Activated effector memory CD4-positive, alpha-beta T cell treated with anti-CD3 and anti-CD28 coated beads, Interleukin-2, amount 50 U/mL, for 16 hours (primary cell): ENCODE measurements around the gene NGFR.

Experiments
- DNase-seq: peaks from one replicate; pipeline ENCODE4 v3.0.0-alpha.2; 2020

Gene NGFR

DNA sequence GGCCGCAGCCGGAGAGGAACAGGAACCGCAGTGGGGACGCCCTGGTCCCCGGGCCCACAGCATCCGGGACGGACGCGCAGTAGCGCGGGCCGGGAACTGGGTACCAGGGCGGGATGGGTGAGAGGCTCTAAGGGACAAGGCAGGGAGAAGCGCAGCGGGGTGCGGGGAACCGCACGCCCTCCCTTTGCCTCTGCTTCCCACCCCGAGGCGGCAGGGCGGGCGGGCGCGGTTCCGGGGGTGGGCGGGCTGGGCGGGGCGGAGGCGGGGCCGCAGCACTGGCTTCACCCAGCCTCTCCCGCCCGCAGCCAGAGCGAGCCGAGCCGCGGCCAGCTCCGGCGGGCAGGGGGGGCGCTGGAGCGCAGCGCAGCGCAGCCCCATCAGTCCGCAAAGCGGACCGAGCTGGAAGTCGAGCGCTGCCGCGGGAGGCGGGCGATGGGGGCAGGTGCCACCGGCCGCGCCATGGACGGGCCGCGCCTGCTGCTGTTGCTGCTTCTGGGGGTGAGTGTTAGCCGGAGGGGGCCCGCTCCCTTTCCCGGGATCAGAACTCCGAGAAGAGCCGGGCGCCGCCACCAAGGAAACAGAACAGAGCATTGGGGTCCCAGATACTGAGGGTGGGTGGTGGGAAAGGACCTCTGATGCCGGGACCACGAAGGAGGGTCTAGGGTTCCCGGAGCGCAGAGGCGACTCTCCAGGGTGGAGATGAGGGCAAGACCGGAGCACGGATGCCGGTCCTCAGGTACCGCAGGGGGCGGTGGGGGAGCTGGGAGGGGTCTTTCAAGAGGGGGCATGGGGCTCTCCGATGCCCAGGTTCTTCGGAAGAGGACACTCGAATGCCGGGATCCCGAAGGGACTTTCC lies at the start of gene NGFR:
TSS of gene NGFR (plus strand) at position 308 of the 856 bp plus-strand sequence. CDS start at position 433, 125 bp downstream.
- peak; percentile 82 for DNase-seq

GRCh38 chr17:49445591-49445990 lies 49.5 kb upstream of the NGFR start:
- peak; percentile 43 for DNase-seq

GRCh38 chr17:49447628-49448302 lies 47.3 kb upstream of the NGFR start:
- DNase-seq = no peak

- no peak for DNase-seq
Observed at GRCh38 chr17:49450181-49450580, 44.9 kb upstream of the NGFR start.

DNA sequence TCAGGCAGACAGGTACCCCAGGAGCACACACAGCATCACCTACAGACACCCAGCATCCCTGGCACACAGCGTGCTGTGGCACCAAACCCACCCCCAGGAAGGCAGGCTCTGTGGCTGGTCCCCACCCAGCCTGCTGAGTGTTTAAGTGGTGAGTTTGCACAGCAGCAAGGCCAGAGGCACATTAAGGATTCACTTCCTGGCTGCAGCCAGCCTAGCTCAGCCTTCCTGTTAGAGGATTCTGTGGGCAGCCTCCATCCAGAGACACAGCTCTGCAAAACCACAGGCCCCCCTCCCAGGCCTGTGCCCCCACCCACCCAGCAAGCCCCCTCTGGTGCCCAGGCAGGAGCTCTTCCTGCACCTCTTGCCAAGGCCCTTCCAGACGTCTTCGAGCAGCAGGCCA lies 44.4 kb upstream of the NGFR start:
- DNase-seq = no peak

GRCh38 chr17:49452201-49452600 lies 42.9 kb upstream of the NGFR start:
- no peak for DNase-seq

DNA sequence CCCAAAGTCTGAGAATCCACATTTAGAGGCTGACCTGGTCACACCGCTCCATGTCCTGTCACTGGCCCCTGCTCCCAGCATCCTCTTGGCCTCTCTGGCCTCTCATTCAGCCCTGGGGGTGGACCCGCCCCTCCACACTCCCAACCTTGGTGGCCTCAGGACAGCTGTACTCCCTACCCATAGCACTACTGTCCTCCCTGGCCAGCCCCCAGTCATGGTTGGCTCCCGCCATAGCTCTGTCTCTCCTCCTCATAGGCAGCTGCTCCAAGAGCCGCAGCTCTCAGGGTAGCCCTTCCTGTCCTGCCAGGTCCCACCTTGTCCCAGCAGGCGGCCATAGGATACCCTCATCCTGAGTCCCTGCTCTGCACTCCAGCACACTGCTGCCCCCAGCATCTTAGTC lies 42.4 kb upstream of the NGFR start:
- no peak for DNase-seq

DNA sequence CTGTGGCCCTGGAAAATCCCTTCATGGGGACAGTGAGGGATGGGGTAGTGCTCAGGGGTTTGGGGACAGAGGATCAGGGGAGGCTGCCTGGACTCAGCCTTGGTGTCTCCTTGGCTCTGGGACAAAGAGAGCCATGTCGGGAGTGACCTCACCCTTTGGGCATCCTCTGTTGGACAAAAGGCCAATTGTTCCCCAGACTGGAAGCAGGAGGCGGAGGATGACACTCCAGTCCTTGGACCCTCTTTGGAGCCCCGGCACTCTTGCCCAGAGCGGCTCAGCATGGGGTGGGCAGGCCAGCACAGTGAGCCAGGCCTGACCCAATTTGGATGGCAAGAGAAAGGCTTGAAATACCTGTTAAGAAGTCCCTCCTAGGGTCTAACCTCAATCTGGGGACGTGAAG lies 41.0 kb upstream of the NGFR start:
- no peak for DNase-seq

DNA sequence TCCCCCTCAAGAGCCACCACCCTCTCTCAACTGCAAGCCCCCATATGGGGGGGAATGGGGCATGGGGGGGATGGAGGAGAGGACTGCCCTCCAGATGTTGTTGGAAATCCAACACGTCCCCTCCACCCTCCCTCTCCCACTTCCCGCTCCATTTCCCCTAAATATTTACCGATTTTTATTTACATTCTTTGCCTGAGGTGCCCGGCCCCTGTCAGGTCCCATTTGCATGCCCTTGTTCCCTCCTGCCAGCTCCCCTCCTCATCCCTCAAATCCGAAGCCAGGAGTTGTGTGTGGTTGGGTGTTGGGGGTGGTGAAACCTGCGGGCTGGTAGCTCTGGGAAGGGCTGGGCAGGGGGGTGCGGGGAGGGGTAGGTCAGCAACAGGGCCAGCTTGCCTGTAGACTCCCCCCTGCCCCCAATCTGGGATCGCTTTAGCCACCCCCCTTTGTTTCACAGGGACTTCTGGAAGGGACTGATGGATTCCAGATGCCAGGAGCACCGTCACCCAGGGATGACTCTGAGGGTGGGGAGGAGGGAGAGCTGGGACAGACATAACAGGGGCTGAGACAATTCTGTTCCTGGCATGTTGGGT lies 39.7 kb upstream of the NGFR start:
- DNase-seq = no peak

- DNase-seq = no peak
Observed at GRCh38 chr17:49456183-49456965, 38.7 kb upstream of the NGFR start.

DNA sequence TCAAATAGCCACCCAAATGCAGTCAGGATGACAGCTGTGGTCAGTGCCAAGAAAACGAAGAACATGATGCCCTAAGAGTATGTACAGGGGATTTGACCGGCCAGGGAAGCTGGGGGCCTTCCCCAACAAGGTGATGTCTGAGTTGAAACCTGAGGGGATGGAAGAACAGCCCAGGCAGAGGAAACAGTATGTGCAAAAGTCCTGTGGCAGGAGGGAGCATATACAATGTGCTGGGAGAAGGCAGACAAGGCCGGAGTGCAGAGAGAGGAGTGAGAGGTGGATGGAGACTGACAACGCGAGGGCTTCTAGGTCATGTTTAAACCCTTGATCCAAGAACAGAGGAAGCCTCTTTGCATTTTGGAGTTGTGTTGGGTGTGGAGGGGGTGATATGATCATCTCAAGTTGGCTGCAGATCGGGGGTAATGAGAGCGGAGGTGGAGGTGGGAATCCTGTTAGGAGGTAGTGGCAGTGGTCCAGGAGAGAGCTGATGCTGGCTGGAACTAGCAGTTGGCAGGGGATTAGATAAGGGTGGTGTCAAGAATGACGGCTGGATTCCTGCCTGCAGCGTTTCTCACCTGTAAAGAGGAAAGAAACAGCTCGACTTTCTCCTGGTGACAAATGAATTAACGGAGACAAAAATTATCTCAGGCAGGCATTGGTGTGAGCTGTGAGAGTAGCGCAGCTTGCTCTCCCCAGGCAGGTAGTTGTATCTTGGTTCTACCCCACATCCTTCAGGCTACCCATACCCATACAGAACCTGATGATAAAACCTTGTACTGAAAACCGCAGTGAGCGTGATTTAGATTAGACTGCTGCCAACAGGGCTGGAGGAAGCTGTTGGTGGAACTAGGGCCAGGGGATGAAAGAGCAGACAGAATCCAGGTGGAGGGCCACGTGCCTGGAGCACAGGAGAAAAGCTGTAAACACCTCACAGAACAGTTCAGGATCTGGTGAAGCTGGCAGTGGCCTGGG lies 37.2 kb upstream of the NGFR start:
- DNase-seq = no peak

DNA sequence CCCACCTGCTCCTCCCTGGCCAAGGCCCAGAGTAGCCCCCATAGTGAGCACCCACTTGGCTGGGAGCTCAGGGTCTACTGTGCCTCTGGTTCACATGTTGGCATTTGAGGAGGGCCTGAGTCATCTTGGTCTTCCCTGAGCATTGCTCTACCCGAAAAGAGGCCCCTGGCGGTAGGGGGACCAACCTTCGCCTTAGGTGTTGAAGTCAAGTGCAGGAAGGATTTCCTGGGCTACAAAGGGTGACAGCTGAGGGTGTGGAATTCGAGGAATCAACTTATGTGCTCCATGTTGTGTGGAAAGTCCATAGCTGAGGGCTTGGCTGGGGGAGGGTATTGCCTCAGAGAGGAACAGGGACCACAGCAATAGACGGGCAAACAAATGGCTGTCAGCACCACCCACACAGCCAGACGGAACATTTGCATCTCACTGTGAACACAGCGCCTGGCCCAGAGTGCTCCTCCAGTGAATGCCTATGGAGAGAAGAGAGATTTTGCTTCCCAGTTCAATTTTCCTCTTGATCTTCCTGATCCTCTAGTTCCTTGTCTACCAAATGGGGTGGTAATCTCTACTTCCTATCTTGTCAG lies 35.6 kb upstream of the NGFR start:
- no peak for DNase-seq

- no peak for DNase-seq
Observed at GRCh38 chr17:49460401-49460800, 34.7 kb upstream of the NGFR start.

GRCh38 chr17:49461580-49461979 lies 33.5 kb upstream of the NGFR start:
- DNase-seq = no peak

- no peak for DNase-seq
Observed at GRCh38 chr17:49464049-49464448, 31.0 kb upstream of the NGFR start.

DNA sequence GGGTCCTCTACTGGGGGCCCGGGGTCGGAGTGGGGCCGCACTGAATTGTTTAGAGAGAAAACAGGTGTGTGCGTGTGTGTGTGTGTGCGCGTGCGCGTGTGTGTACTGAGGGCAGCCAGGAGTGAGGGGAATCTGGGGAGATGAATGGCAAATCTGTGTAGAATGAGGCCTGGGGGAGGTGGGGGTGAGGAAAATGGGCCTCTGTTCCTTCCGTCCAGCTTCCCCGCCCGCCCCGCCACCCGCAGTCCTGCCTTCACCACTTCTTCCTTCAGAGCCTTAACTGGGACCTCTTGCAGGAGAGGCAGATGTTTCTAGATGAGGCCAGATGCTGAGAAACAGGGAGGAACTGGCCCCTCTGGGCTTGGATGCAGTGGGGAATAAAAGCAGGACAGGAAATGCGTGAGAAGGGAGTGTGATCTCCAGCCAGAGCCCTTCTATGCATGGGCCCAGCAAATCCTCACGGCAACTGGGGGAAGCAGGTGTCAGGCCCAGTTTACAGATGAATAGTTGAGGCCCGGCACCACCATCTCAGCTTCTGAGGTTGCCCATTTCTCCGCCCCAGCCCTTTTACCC lies 29.7 kb upstream of the NGFR start:
- DNase-seq = no peak

GRCh38 chr17:49466436-49466835 lies 28.7 kb upstream of the NGFR start:
- no peak for DNase-seq

GRCh38 chr17:49467175-49467574 lies 27.9 kb upstream of the NGFR start:
- DNase-seq = no peak

- no peak for DNase-seq
Observed at GRCh38 chr17:49468811-49469385, 26.2 kb upstream of the NGFR start.
